Cardiac fibroblast (primary cell): ENCODE data around the gene GPR39.

Experiments used
- DNase-seq, 2 donors: peaks; one replicate each; pipeline versions ENCODE4 v3.0.0 to v3.0.0-alpha.2; 2010; ENCODE audit warnings: low read depth in 2 of 2
- H3K4me3 ChIP-seq, 2 donors: replicated peaks in 1 of 2; 1 replicate in 1 of 2; 2 replicates in 1 of 2; pipeline ENCODE4 v1.5.1; 2011; ENCODE audit warnings: low read depth in 2 of 2, low read length in 2 of 2, mild to moderate bottlenecking in 2 of 2, moderate library complexity in 1 of 2
- TF ChIP-seq, protein P1 (sequence below): IDR thresholded peaks from one replicate; pipeline ENCODE4 v1.5.1; 2011; ENCODE audit warnings: low read depth, mild to moderate bottlenecking, low read length, inconsistent platforms

The GPR39 gene

DNA sequence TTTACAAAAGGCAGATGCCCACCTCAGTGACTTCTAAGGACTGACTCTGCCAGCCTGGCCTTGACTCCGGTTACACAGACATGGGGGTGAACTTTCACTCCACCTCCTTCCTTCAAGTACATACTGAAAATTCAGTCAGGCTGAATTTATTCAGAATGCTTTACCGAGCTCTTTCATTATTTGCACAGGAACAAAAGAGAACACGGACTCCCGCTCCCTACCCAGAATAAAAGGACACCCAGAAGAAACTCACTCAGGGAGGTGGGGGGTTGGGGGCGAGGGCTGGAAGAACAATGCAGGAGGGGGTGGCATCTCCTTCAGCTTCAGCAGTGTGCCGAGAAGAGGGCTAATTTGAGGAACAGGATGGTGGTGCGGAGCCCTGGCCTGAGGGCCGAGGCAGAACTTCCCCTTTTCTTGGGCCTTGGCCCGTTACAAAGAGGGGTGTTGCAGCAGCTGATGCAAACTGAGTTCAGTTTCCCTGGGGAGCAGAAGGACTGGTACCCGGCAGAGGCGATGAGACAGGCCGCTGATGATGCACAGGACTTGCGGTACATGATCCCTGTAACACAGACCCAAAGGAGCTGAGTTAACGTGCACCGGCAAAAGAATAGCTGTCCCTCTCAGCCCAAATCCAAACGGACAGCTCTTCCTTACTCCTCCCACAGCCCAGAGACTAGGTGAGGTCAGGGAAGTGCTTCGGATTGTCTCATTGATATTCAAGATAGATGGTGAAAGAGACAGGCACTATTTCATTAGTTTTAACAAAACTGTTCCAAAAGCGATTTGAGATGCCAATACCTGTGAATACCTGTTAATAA, 229.3 kb downstream of the GPR39 start:
- TF ChIP-seq, protein P1, sequence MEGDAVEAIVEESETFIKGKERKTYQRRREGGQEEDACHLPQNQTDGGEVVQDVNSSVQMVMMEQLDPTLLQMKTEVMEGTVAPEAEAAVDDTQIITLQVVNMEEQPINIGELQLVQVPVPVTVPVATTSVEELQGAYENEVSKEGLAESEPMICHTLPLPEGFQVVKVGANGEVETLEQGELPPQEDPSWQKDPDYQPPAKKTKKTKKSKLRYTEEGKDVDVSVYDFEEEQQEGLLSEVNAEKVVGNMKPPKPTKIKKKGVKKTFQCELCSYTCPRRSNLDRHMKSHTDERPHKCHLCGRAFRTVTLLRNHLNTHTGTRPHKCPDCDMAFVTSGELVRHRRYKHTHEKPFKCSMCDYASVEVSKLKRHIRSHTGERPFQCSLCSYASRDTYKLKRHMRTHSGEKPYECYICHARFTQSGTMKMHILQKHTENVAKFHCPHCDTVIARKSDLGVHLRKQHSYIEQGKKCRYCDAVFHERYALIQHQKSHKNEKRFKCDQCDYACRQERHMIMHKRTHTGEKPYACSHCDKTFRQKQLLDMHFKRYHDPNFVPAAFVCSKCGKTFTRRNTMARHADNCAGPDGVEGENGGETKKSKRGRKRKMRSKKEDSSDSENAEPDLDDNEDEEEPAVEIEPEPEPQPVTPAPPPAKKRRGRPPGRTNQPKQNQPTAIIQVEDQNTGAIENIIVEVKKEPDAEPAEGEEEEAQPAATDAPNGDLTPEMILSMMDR: no peak
- DNase-seq: no peak

DNA sequence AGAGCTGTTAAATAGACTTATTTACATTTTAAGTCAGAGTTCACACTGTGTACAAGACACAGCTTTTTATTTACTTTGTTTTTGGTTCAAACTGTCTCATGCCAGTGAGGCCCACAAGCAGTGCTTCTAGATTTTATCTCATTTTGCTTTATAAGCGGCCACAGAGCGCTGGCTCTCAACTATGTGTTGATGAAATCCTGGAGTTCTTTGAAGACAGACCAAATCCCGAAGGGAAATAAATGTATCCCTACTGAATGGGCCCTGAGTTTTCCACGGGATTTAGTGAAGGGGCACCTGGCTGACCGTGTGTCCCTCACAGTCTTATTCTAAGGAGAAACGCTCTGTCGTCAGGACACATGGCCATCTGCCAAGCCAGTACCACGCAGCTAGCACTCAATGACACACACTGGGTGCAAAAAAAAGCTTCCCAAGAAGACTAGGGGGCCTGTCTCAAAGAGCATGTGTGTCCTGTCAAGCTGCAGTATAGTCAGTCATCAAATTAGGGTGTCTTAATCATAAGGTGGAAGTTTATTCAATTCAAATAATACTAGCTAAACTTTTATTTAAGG, 230.0 kb downstream of the GPR39 start:
- no peak for DNase-seq
- H3K4me3 ChIP-seq: no peak overlapping the region
- TF ChIP-seq, protein P1: no peak

More for the DNA sequence above, 229.3 kb downstream of the GPR39 start:
- H3K4me3 ChIP-seq: no peak overlapping the region

DNA sequence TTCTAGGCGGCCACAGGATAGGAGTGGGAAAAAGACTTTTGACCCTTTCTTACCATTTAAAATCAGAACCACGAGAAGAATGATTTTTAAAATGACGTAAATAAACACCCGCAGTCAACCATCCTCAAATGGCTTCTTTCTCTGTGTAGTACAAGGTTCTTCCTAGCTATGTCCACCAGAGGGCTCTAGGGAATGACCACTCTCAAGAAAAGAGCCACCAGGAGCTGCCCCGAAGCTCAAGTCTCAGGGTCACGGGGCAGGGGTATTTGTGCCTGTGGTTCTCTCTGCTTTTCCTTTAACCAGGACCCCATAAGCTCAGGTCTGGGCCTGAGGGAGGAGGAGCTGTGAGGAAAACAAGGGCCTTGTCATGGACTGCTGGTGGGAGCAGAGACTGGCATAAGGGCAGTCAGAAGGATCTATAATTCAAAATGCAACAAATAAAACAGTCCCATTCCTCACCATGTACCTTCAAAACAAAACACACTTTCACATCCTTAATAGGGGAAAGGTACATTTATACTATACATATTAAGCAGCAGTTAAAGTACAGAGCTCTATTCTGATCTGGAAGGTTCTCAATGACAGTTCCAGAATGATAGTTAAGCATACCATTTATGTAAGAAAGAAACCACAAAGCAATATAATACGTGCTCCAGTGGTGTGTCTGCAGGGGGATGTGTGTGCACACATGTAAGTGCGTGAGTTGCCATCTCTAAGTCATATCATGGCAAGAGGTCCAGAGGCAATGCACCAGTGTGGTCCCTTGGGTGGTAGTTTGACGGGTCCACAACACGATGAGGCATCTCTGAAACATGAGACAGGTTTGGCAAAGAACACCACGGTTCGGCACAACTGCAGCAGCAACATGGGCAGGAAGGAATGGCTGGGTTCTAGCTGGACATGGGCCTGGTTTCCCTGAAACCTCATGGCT, 234.8 kb downstream of the GPR39 start:
- DNase-seq: peak in 1 of 2 donors; percentile 81
- TF ChIP-seq, protein P1: peak; percentile 83
- H3K4me3 ChIP-seq: no peak overlapping the region

DNA sequence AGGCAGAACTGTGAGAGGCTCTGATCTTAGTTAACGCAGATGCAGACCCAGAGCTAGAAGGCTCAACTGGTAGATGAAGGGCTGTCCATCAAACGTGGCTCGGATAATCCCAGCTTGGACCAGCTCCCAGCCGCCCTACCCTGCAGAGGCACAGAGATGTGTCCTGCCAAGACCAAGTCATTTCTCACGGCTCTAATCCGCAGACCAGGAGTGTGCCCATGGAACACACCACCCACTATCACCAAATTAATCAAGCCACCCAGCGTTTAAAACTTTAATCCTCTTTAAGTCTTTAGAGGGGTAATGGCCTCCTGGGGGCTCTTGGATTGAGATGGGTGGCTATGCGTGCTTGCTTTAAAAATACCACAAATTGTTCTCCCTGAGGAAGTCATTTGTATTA, 235.9 kb downstream of the GPR39 start:
- DNase-seq: no peak
- TF ChIP-seq, protein P1: no peak

DNA sequence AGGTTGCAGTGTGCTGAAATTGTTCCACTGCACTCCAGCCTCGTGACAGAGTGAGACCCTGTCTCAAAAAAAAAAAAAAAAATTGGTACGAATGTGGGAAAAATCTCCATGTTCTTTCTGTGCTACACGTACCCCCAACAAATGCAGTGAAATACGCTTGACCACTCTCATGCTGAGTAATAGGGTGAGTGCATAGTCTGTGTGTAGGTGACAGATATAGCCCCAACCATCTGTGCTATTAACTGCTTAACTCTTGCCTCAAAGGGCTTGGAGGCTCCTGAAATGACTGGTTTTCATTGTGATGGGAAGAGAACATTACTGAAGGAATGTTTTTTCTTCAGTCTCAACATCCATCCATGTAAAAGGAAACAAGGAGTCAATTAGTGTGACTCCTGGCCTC, 237.7 kb downstream of the GPR39 start:
- H3K4me3 ChIP-seq: no peak overlapping the region
- TF ChIP-seq, protein P1: no peak

More for the DNA sequence above, 235.9 kb downstream of the GPR39 start:
- no peak overlapping the region for H3K4me3 ChIP-seq

DNA sequence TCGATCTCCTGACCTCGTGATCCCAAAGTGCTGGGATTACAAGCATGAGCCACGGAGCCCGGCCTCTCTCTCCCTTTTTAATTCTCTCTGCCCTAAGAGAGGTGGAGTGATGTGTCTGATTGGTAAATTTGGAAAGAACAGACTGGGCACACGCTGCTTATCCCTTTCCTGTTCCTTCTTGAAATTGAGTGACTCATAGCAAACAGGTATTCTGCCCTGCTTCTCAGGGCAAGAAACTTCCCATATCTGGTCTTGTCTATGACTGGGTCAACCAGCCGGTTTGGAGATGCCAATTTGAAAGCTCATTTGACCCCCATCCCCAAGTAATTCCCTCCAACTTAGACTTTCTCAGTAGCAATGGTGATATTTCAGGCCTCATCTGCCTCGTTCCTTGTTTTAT, 238.4 kb downstream of the GPR39 start:
- DNase-seq: no peak
- TF ChIP-seq, protein P1: no peak
- no peak overlapping the region for H3K4me3 ChIP-seq

More for the DNA sequence above, 237.7 kb downstream of the GPR39 start:
- no peak for DNase-seq
